Measurements from ENCODE around the gene SCARF1. TPM values are rescaled to one million over a fixed set of nuclear protein-coding genes. Genes with fewer than 3 reads are reported as not detected.

Gene SCARF1
- total RNA-seq, 1 donor from 2014 or later = 8.0 TPM

- Mint-ChIP-seq H3K9me3 (no peaks in the 10 kb centered on the region), H3K4me1 (peaks cover 48% of the 10 kb centered on the region), H3K4me3 (no peak overlapping the region), H3K27me3 (no peaks in the 10 kb centered on the region), H3K36me3 (ENCODE audit: low read depth) (peaks cover 62% of the 10 kb centered on the region), H3K27ac (peak overlapping the region; percentile 46)
- ChIA-PET POLR2A (interaction anchor here (6.3 to 11.4 kb wide), 4 partner anchors 12 to 38 kb away, joined by 42 to 222 read pairs (median 94); partner anchors contain the start of gene SLC43A2), CTCF (interaction anchor here (5.2 kb wide), 1 partner anchor 16 kb away, joined by 26 read pairs; no protein-coding TSS in a partner anchor)
- no peak for ATAC-seq (ENCODE audit: low read depth)
- no peak for DNase-seq
- intact Hi-C loops (cut with micrococcal nuclease) = no loop called here
- TF ChIP-seq, protein P1, sequence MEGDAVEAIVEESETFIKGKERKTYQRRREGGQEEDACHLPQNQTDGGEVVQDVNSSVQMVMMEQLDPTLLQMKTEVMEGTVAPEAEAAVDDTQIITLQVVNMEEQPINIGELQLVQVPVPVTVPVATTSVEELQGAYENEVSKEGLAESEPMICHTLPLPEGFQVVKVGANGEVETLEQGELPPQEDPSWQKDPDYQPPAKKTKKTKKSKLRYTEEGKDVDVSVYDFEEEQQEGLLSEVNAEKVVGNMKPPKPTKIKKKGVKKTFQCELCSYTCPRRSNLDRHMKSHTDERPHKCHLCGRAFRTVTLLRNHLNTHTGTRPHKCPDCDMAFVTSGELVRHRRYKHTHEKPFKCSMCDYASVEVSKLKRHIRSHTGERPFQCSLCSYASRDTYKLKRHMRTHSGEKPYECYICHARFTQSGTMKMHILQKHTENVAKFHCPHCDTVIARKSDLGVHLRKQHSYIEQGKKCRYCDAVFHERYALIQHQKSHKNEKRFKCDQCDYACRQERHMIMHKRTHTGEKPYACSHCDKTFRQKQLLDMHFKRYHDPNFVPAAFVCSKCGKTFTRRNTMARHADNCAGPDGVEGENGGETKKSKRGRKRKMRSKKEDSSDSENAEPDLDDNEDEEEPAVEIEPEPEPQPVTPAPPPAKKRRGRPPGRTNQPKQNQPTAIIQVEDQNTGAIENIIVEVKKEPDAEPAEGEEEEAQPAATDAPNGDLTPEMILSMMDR (IDR thresholded peaks at IDR 0.05) = no peak
Observed at GRCh38 chr17:1590029-1590746, 55.3 kb downstream of the SCARF1 start.

DNA sequence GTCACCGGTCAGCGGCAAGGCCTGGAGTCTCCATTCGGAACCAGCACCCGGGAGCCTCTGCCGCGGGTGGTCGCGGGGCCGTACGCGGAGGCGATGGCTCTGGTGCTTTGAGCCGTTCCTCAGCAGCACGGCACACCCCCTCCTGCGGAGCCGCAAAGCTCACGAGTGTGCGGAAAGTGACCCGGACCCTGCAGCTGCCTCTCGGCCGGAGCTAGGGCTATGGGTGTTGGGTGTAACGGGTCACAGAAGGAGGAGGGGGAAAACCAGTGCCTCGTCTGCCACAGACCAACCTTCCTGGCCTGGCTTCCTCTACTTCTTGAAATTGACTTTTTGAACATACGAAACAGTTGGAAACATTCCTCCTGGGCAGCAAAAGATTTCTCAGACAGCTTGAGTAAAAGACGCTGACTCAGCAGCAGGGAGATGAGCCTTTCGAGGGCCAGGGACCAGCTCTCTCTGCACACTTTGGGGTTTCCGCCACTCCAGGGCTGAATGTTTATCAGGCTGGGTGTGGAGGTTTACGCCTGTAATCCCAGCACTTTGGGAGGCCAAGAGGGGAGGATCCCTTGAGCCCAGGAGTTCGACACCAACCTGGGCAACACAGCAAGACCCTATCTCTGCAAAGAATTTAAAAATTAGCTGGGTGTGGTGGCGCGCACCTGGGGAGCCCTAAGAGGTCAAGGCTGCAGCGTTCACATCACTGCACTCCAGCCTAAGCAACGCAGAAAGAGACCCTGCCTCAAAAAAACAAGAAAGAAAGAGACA lies 56.5 kb downstream of the SCARF1 start:
- Mint-ChIP-seq H3K36me3 (ENCODE audit: low read depth) (peaks cover 71% of the 10 kb centered on the region), H3K9me3 (no peaks in the 10 kb centered on the region), H3K27ac (no peak overlapping the region), H3K4me1 (peaks cover 43% of the 10 kb centered on the region), H3K27me3 (no peaks in the 10 kb centered on the region), H3K4me3 (no peak overlapping the region)
- ChIA-PET CTCF (interaction anchor here (5.2 kb wide), 1 partner anchor 15 kb away, joined by 26 read pairs; no protein-coding TSS in a partner anchor), POLR2A (interaction anchor here (0.6 to 11.4 kb wide), 6 partner anchors 11 to 128 kb away, joined by 3 to 222 read pairs (median 56); partner anchors contain the start of gene SLC43A2)
- TF ChIP-seq, protein P1 (IDR thresholded peaks at IDR 0.05) = no peak
- intact Hi-C loops (cut with micrococcal nuclease) = no loop called here
- ATAC-seq (ENCODE audit: low read depth) = no peak
- no peak for DNase-seq

DNA sequence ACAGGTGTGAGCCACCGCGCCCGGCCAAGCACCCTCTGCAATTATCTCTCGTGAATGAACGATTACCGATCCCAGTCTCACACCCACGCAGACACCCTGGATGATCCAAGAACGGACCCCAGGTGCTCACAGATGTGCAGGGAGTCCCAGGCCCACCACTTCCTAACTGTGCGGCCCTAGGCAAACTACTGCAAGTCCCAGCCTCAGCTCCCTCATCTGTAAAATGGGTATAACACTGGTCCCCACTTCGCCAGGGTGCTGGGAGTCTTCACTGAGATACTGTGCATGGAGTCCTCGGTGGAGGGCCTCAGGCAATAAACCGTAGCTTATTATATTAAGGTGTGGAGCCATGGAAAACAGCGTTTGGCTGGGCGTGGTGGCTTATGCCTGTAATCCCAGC lies 61.4 kb downstream of the SCARF1 start:
- ChIA-PET POLR2A (interaction anchor here (0.7 to 1.2 kb wide), 3 partner anchors 10 to 60 kb away, joined by 3 to 8 read pairs (median 4); no protein-coding TSS in a partner anchor), CTCF (no interaction called here)
- H3K36me3 Mint-ChIP-seq (ENCODE audit: low read depth) = peaks cover 72% of the 10 kb centered on the region
- H3K4me3 Mint-ChIP-seq = no peak overlapping the region
- H3K27me3 Mint-ChIP-seq = no peaks in the 10 kb centered on the region
- TF ChIP-seq, protein P1 (IDR thresholded peaks at IDR 0.05) = no peak
- peak overlapping the region; percentile 4 for H3K27ac Mint-ChIP-seq
- H3K9me3 Mint-ChIP-seq = no peaks in the 10 kb centered on the region
- peaks cover 8% of the 10 kb centered on the region for H3K4me1 Mint-ChIP-seq
- intact Hi-C loops (cut with micrococcal nuclease) = no loop called here
- DNase-seq (no peak), ATAC-seq (ENCODE audit: low read depth) (no peak)

Other genes with a start within 250 kb of the SCARF1 start
- 253 and 263 TPM in 2 replicates for gene YWHAE, start 245.5 kb downstream of the SCARF1 start, total RNA-seq
- gene CRK, start 189.5 kb downstream of the SCARF1 start, total RNA-seq = 22.5 and 29.1 TPM in 2 replicates
- 189 and 190 TPM in 2 replicates for gene MYO1C, start 153.0 kb downstream of the SCARF1 start, total RNA-seq
- gene INPP5K, start 129.1 kb downstream of the SCARF1 start, total RNA-seq = 46.0 and 50.0 TPM in 2 replicates
- 97.0 and 113 TPM in 2 replicates for gene PITPNA, start 82.9 kb downstream of the SCARF1 start, total RNA-seq
- 148 and 167 TPM in 2 replicates for gene SLC43A2, start 16.9 kb downstream of the SCARF1 start, total RNA-seq
- gene RILP, start 4.1 kb upstream of the SCARF1 start, total RNA-seq = 9.7 and 9.8 TPM in 2 replicates
- gene PRPF8, start 39.1 kb upstream of the SCARF1 start, total RNA-seq = 401 and 442 TPM in 2 replicates
- 0.02 and 0.04 TPM in 2 replicates for gene TLCD2, start 64.6 kb upstream of the SCARF1 start, total RNA-seq
- 42.7 and 48.4 TPM in 2 replicates for gene WDR81, start 79.0 kb upstream of the SCARF1 start, total RNA-seq
- gene SERPINF2, start 97.1 kb upstream of the SCARF1 start, total RNA-seq = 0.82 and 1.3 TPM in 2 replicates
- gene SERPINF1, start 116.3 kb upstream of the SCARF1 start, total RNA-seq = 8.7 and 14.8 TPM in 2 replicates
- gene SMYD4, start 184.2 kb upstream of the SCARF1 start, total RNA-seq = 19.9 and 21.8 TPM in 2 replicates
- 99.8 and 109 TPM in 2 replicates for gene RPA1, start 184.3 kb upstream of the SCARF1 start, total RNA-seq